Thyroid gland (tissue), 4 donors: Measurements from ENCODE around the gene CRYAA. TPM values are rescaled to one million over a fixed set of nuclear protein-coding genes. Genes with fewer than 3 reads are reported as not detected.

ENCODE experiments used
- DNase-seq, 2 donors: peaks; one replicate each; pipeline ENCODE4 v3.0.0-alpha.2; 2019
- H3K27ac ChIP-seq, 3 donors: fragments of 200-600 bp; sonication (generic); 1 replicate in 2 of 3; 2 replicates in 1 of 3; pipeline ENCODE4 v1.5.1; 2016 to 2019; ENCODE audit warnings: mild to moderate bottlenecking in 1 of 3, moderate library complexity in 1 of 3
- H3K27me3 ChIP-seq: fragments of 200-600 bp; sonication (generic); one replicate; pipeline ENCODE4 v1.5.1; 2019
- H3K36me3 ChIP-seq, 2 donors: fragments of 200-600 bp; sonication (generic); one replicate each; pipeline ENCODE4 v1.5.1; 2016 to 2019
- H3K4me1 ChIP-seq, 2 donors: fragments of 200-600 bp; sonication (generic); one replicate each; pipeline ENCODE4 v1.5.1; 2017 to 2019
- H3K4me3 ChIP-seq, 3 donors: fragments of 200-600 bp; sonication (generic); replicated peaks in 1 of 3; 1 replicate in 2 of 3; 2 replicates in 1 of 3; pipeline ENCODE4 v1.5.1; 2016; ENCODE audit warnings: mild to moderate bottlenecking in 1 of 3
- H3K9me3 ChIP-seq: fragments of 200-600 bp; sonication (generic); one replicate; pipeline ENCODE4 v1.5.1; 2017
- CTCF ChIP-seq, 6 experiments: fragments of 200-600 bp in 3 of 6; fragments of 450-650 bp in 3 of 6; sonication (generic) in 3 of 6; IDR thresholded peaks; one replicate each; pipeline ENCODE4 v1.5.1; 2016 to 2019; ENCODE audit warnings: antibody characterized with exemption in 6 of 6, mild to moderate bottlenecking in 2 of 6, inconsistent platforms in 1 of 6, moderate library complexity in 1 of 6
- POLR2A ChIP-seq, 2 donors: fragments of 450-650 bp; IDR thresholded peaks; one replicate each; pipeline ENCODE4 v1.6.1; 2017; ENCODE audit warnings: antibody characterized with exemption in 2 of 2, mild to moderate bottlenecking in 2 of 2, moderate library complexity in 1 of 2
- WGBS, 2 donors: methylation state at CpG; one replicate each; pipeline ENCODE4 v1.1.5; 2017; 5-methylcytosine and 5-hydroxymethylcytosine counted together
- intact Hi-C: fragments of 100-400 bp; cut with DNase I; formaldehyde crosslinking; loops from one replicate; pipeline ENCODE4 v1.15.1; 2023
- total RNA-seq, 4 donors: library from RNA; depleted of rRNA; stranded (reverse); fragments of >200 nt; gene quantifications; one replicate each; pipeline ENCODE4 v1.2.3, GENCODE V29; 2016

Gene CRYAA
- total RNA-seq, 4 donors from 2014 or later, result not detected

GRCh38 chr21:43211072-43211759 lies 42.4 kb downstream of the CRYAA start:
- Histone ChIP-seq H3K9me3 (no peaks in the 10 kb centered on the region), H3K27ac (peak overlapping the region in 2 of 3 donors; percentile 31 to 56), H3K4me1 (peaks cover 13 to 14% of the 10 kb centered on the region in 2 donors), H3K4me3 (no peak overlapping the region), H3K36me3 (no peaks in the 10 kb centered on the region), H3K27me3 (no peaks in the 10 kb centered on the region)
- WGBS, 2 donors, result 30% methylated on average over 16 to 21 of the region's 21 CpGs
- intact Hi-C loops, result no loop called here
- TF ChIP-seq CTCF (IDR thresholded peaks at IDR 0.05) (peak in 5 of 6 experiments; percentile 36 to 61 (median 48)), POLR2A (IDR thresholded peaks at IDR 0.05) (peak in 1 of 2 donors; percentile 7)
- peak; percentile 63 to 76 for DNase-seq

GRCh38 chr21:43211760-43212115 lies 42.9 kb downstream of the CRYAA start:
- no peaks in the 10 kb centered on the region for H3K9me3 ChIP-seq
- no peak overlapping the region for H3K4me3 ChIP-seq
- no peak for TF ChIP-seq CTCF (IDR thresholded peaks at IDR 0.05)
- TF ChIP-seq POLR2A (IDR thresholded peaks at IDR 0.05), result no peak
- 26 to 30% methylated on average over 5 to 7 of the region's 7 CpGs for WGBS, 2 donors
- intact Hi-C loops, result no loop called here
- no peaks in the 10 kb centered on the region for H3K36me3 ChIP-seq
- H3K4me1 ChIP-seq, result peaks cover 13 to 14% of the 10 kb centered on the region in 2 donors
- peak; percentile 61 for DNase-seq
- no peaks in the 10 kb centered on the region for H3K27me3 ChIP-seq
- H3K27ac ChIP-seq, result peak overlapping the region in 2 of 3 donors; percentile 31 to 56

Other genes with a start within 250 kb of the CRYAA start
- gene ERVH48-1, start 243.4 kb upstream of the CRYAA start, total RNA-seq, result under 1 TPM in 2 of 4 donors, not detected in 2; 0.22 to 0.42 TPM
- 10 to 100 TPM; 21.3 to 36.2 (median 24.0) TPM for gene PKNOX1, start 194.4 kb upstream of the CRYAA start, total RNA-seq
- gene CBS, start 93.2 kb upstream of the CRYAA start, total RNA-seq, result 100 to 1,000 TPM in 1 of 4 donors, 10 to 100 TPM in 3; 32.8 to 212 (median 51.3) TPM
- 10 to 100 TPM; 45.1 to 82.0 (median 57.9) TPM for gene U2AF1, start 61.4 kb upstream of the CRYAA start, total RNA-seq